Measurements from ENCODE around the gene HIVEP1. TPM values are rescaled to one million over a fixed set of nuclear protein-coding genes. Genes with fewer than 3 reads are reported as not detected.

HIVEP1 gene
- total and polyA plus RNA-seq, 2 of the 13 experiments (the other 11 are each of a cell fraction or from before 2014, with no cell fraction given) = 7.4 to 9.9 TPM

GRCh38 chr6:12136905-12137304, 124.8 kb downstream of the HIVEP1 start:
- POLR2A ChIA-PET = no interaction called here
- H3K9ac ChIP-seq (ENCODE audit: insufficient read depth, low read depth, low read length) = no peak overlapping the region

More at GRCh38 chr6:12136905-12137304, 124.8 kb downstream of the HIVEP1 start:
- CTCF ChIA-PET (ENCODE audit: low intra/inter-chr PET ratio, low total read pairs) = no interaction called here
- Histone ChIP-seq H3K27me3 (ENCODE audit: control insufficient read depth in 1 of 2, insufficient read depth in 2 of 2, low read length in 2 of 2) (no peaks in the 10 kb centered on the region), H3K4me1 (ENCODE audit: insufficient read depth, low read length) (peaks cover 14% of the 10 kb centered on the region), H4K20me1 (ENCODE audit: insufficient read depth, low read length) (no peaks in the 10 kb centered on the region), H3K79me2 (ENCODE audit: insufficient read depth, low read length) (no peaks in the 10 kb centered on the region), H3K4me2 (ENCODE audit: low read depth, low read length) (no peak overlapping the region), H3K27ac (ENCODE audit: extremely low read length, insufficient read depth, low read length) (no peak overlapping the region), H3K9me3 (ENCODE audit: low read length) (no peaks in the 10 kb centered on the region), H2AFZ (ENCODE audit: low read length) (no peak overlapping the region), H3K4me3 (replicated peaks in 1 of 3; ENCODE audit: insufficient read depth in 1 of 3, low read depth in 2 of 3, low read length in 3 of 3) (no peak overlapping the region), H3K36me3 (replicated peaks in 1 of 2; ENCODE audit: control insufficient read depth in 1 of 2, insufficient read depth in 2 of 2, low read length in 2 of 2) (peaks cover 7 to 10% of the 10 kb centered on the region in 2 experiments; a peak in 4 of 5 replicates)
- no TSS peak for BruUV-seq (replicated peaks)
- no peak for DNase-seq (ENCODE audit: low spot score)
- FAIRE-seq = no peak
- no peak for TF ChIP-seq ZNF512B (CRISPR knock-in tag; IDR thresholded peaks at IDR 0.05; ENCODE audit: borderline replicate concordance)
- TF ChIP-seq KLF9 (CRISPR knock-in tag; IDR thresholded peaks at IDR 0.05; ENCODE audit: low read depth) = no peak
- no peak for TF ChIP-seq GATAD1 (CRISPR knock-in tag; IDR thresholded peaks at IDR 0.05)
- no peak for TF ChIP-seq ZNF761 (CRISPR knock-in tag; conservative IDR thresholded peaks at IDR 0.05)
- TF ChIP-seq PCBP1 (IDR thresholded peaks at IDR 0.05; ENCODE audit: borderline replicate concordance, low read depth, low read length) = no peak
- no peak for TF ChIP-seq ZNF747 (CRISPR knock-in tag; IDR thresholded peaks at IDR 0.05; ENCODE audit: borderline replicate concordance)
- TF ChIP-seq ZSCAN9 (CRISPR knock-in tag; IDR thresholded peaks at IDR 0.05; ENCODE audit: borderline replicate concordance) = no peak
- no peak for TF ChIP-seq ZNF891 (CRISPR knock-in tag; IDR thresholded peaks at IDR 0.05)
- no peak for TF ChIP-seq SOX6 (IDR thresholded peaks at IDR 0.05)
- TF ChIP-seq SOX6 (CRISPR knock-in tag; IDR thresholded peaks at IDR 0.05) = no peak
- no peak for TF ChIP-seq TP53 (CRISPR knock-in tag; conservative IDR thresholded peaks at IDR 0.05)
- TF ChIP-seq PRPF4 (IDR thresholded peaks at IDR 0.05; ENCODE audit: low read depth, low read length, poor library complexity, severe bottlenecking) = no peak
- no peak for ATAC-seq
- WGBS (ENCODE audit: low lambda C conversion rate) = 81% methylated on average over 4 of the region's 4 CpGs
- in situ Hi-C loops (cut with HindIII; ENCODE audit: extremely low pct_ligation_motif_present, low pct_unique_long_range_greater_than_20kb) (no loop called here), intact Hi-C loops (cut with micrococcal nuclease; ENCODE audit: unreplicated experiment) (no loop called here)

All from HepG2 (cell line).